OCI-LY7 (cell line): Measurements from ENCODE around the gene IGFN1. TPM values are rescaled to one million over a fixed set of nuclear protein-coding genes. Genes with fewer than 3 reads are reported as not detected.

ENCODE experiments used
- BruUV-seq: library from RNA; stranded (reverse); fragments of 400-500 nt; replicated peaks from 2 replicates; lab custom pipeline; 2021; lab: Mats Ljungman, UMichigan
- CTCF ChIA-PET: fragments of 300-600 bp; sonication (Branson Sonifier 250); formaldehyde crosslinking; loops from one replicate; lab custom pipeline; 2022; ENCODE audit warnings: antibody characterized with exemption; ENCODE audit not compliant: unreplicated experiment; lab: Charles Lee
- POLR2A ChIA-PET: fragments of 300-600 bp; sonication (Branson Sonifier 250); formaldehyde crosslinking; loops from one replicate; lab custom pipeline; 2022; ENCODE audit warnings: antibody characterized with exemption; lab: Charles Lee
- DNase-seq: peaks from one replicate; pipeline ENCODE4 v3.0.0-alpha.2; 2015; ENCODE audit warnings: low spot score
- H2AFZ ChIP-seq: fragments of 200-600 bp; sonication (generic), shearing (Covaris generic); 2 replicates; pipeline ENCODE4 v1.6.1; 2014; ENCODE audit warnings: mild to moderate bottlenecking, antibody characterized with exemption, low read length, moderate library complexity
- H3K27ac ChIP-seq: fragments of 200-600 bp; sonication (generic); 2 replicates; pipeline ENCODE4 v1.5.1; 2014; ENCODE audit warnings: mixed run types, low read depth, mild to moderate bottlenecking, moderate library complexity, low read length, inconsistent platforms; ENCODE audit not compliant: poor library complexity, severe bottlenecking
- H3K36me3 ChIP-seq: fragments of 200-600 bp; sonication (generic); 2 replicates; pipeline ENCODE4 v1.6.1; 2014; ENCODE audit warnings: mild to moderate bottlenecking, antibody characterized with exemption, low read length, moderate library complexity, mixed read lengths; ENCODE audit not compliant: insufficient read depth
- H3K4me1 ChIP-seq: fragments of 200-600 bp; sonication (generic); 2 replicates; pipeline ENCODE4 v1.5.1; 2014; ENCODE audit warnings: mild to moderate bottlenecking, low read length; ENCODE audit not compliant: insufficient read depth, poor library complexity, severe bottlenecking
- H3K4me2 ChIP-seq: fragments of 200-600 bp; sonication (generic); 2 replicates; pipeline ENCODE4 v1.6.1; 2014; ENCODE audit warnings: mild to moderate bottlenecking, low read length
- H3K4me3 ChIP-seq: fragments of 200-600 bp; sonication (generic); 2 replicates; pipeline ENCODE4 v1.5.1; 2014; ENCODE audit warnings: mild to moderate bottlenecking, low read depth, low read length; ENCODE audit not compliant: poor library complexity, severe bottlenecking
- H3K79me2 ChIP-seq: fragments of 200-600 bp; sonication (generic); 2 replicates; pipeline ENCODE4 v1.6.1; 2016; ENCODE audit warnings: low read depth, mild to moderate bottlenecking, low read length, moderate library complexity, mixed read lengths; ENCODE audit not compliant: insufficient read depth
- H3K9me2 ChIP-seq: fragments of 200-600 bp; sonication (generic); 2 replicates; pipeline ENCODE4 v1.6.1; 2016; ENCODE audit warnings: mild to moderate bottlenecking, low read length, mixed read lengths; ENCODE audit not compliant: insufficient read depth
- H3K9me3 ChIP-seq: fragments of 200-600 bp; sonication (generic); 2 replicates; pipeline ENCODE4 v1.6.1; 2014; ENCODE audit warnings: mild to moderate bottlenecking, mixed run types, low read length, mixed read lengths
- H4K20me1 ChIP-seq: fragments of 200-600 bp; sonication (generic); 2 replicates; pipeline ENCODE4 v1.6.1; 2014; ENCODE audit warnings: mild to moderate bottlenecking, antibody characterized with exemption, low read length, moderate library complexity, mixed read lengths; ENCODE audit not compliant: insufficient read depth
- CTCF ChIP-seq: fragments of 200-600 bp; sonication (generic); conservative IDR thresholded peaks from 2 replicates; pipeline ENCODE4 v1.5.1; 2014; ENCODE audit warnings: mild to moderate bottlenecking, antibody characterized with exemption, low read length, moderate library complexity, mixed read lengths
- EZH2phosphoT487 ChIP-seq: fragments of 200-600 bp; sonication (generic); IDR thresholded peaks from 2 replicates; pipeline ENCODE4 v1.6.1; 2018; ENCODE audit warnings: low read depth, borderline replicate concordance, mild to moderate bottlenecking, mixed run types, antibody characterized with exemption, low read length, moderate library complexity, mixed read lengths
- intact Hi-C: fragments of 100-400 bp; cut with micrococcal nuclease; formaldehyde crosslinking; loops from one replicate; pipeline ENCODE4 v1.10.0; 2022; ENCODE audit not compliant: unreplicated experiment
- total RNA-seq, 2 experiments: library from RNA; depleted of rRNA in 1 of 2; stranded (reverse); fragments of >200 nt in 1 of 2; shearing (Covaris generic) in 1 of 2; gene quantifications; 2 replicates each; pipeline ENCODE4 v1.2.3, GENCODE V29; 2014 to 2022

Gene IGFN1
- total RNA-seq, 2 experiments from 2014 or later: not detected

GRCh38 chr1:201266276-201266675 lies 75.7 kb downstream of the IGFN1 start:
- ChIA-PET CTCF (interaction anchor here (0.6 kb wide), 1 partner anchor 146 kb away, joined by 6 read pairs; no protein-coding TSS in a partner anchor), POLR2A (no interaction called here)
- H3K9me3 ChIP-seq: no peaks in the 10 kb centered on the region
- intact Hi-C loops: no loop called here
- no peaks in the 10 kb centered on the region for H3K4me1 ChIP-seq
- H3K27ac ChIP-seq: no peak overlapping the region
- no peaks in the 10 kb centered on the region for H3K79me2 ChIP-seq
- no peak overlapping the region for H2AFZ ChIP-seq
- no peak for DNase-seq
- no peaks in the 10 kb centered on the region for H4K20me1 ChIP-seq
- no peaks in the 10 kb centered on the region for H3K9me2 ChIP-seq
- H3K4me3 ChIP-seq: no peak overlapping the region
- BruUV-seq: no TSS peak
- H3K4me2 ChIP-seq: no peak overlapping the region
- H3K36me3 ChIP-seq: no peaks in the 10 kb centered on the region
- TF ChIP-seq CTCF: no peak
- TF ChIP-seq EZH2phosphoT487: no peak

- Histone ChIP-seq H3K36me3 (no peaks in the 10 kb centered on the region), H3K4me2 (no peak overlapping the region), H3K9me2 (no peaks in the 10 kb centered on the region), H3K27ac (no peak overlapping the region), H4K20me1 (no peaks in the 10 kb centered on the region), H3K9me3 (no peaks in the 10 kb centered on the region), H3K4me1 (no peaks in the 10 kb centered on the region), H2AFZ (no peak overlapping the region), H3K79me2 (no peaks in the 10 kb centered on the region), H3K4me3 (no peak overlapping the region)
- ChIA-PET POLR2A (no interaction called here), CTCF (no interaction called here)
- BruUV-seq: no TSS peak
- no peak for DNase-seq
- intact Hi-C loops: no loop called here
- no peak for TF ChIP-seq CTCF
These were observed 76.2 kb downstream of the IGFN1 start for GRCh38 chr1:201266774-201267173.

- no TSS peak for BruUV-seq
- no peaks in the 10 kb centered on the region for H4K20me1 ChIP-seq
- no peaks in the 10 kb centered on the region for H3K36me3 ChIP-seq
- no peaks in the 10 kb centered on the region for H3K9me2 ChIP-seq
- intact Hi-C loops: no loop called here
- no peak for DNase-seq
- TF ChIP-seq EZH2phosphoT487: no peak
- no peak for TF ChIP-seq CTCF
- H2AFZ ChIP-seq: no peak overlapping the region
- H3K4me3 ChIP-seq: no peak overlapping the region
- no peaks in the 10 kb centered on the region for H3K79me2 ChIP-seq
- H3K4me2 ChIP-seq: no peak overlapping the region
- H3K4me1 ChIP-seq: no peaks in the 10 kb centered on the region
- POLR2A ChIA-PET: no interaction called here
- H3K9me3 ChIP-seq: no peaks in the 10 kb centered on the region
- no peak overlapping the region for H3K27ac ChIP-seq
- CTCF ChIA-PET: no interaction called here
These were observed 77.0 kb downstream of the IGFN1 start for GRCh38 chr1:201267481-201268229.
